GM12874 (cell line): ENCODE data around the gene SMARCD3.

Experiments
- CTCF ChIP-seq: IDR thresholded peaks from 2 replicates; pipeline ENCODE4 v1.5.1; 2011; ENCODE audit warnings: low read depth, mild to moderate bottlenecking, control low read depth, low read length, moderate library complexity; ENCODE audit not compliant: insufficient read depth

The SMARCD3 gene

GRCh38 chr7:151276666-151277590, 28.4 kb upstream of the SMARCD3 start:
- TF ChIP-seq CTCF: no peak

- TF ChIP-seq CTCF: no peak
Observed at GRCh38 chr7:151275813-151276577, 27.5 kb upstream of the SMARCD3 start.

- TF ChIP-seq CTCF: no peak
Observed at GRCh38 chr7:151274936-151275812, 26.7 kb upstream of the SMARCD3 start.

GRCh38 chr7:151274396-151274795, 25.9 kb upstream of the SMARCD3 start:
- no peak for TF ChIP-seq CTCF

- TF ChIP-seq CTCF: no peak
Observed at GRCh38 chr7:151273651-151274390, 25.3 kb upstream of the SMARCD3 start.

GRCh38 chr7:151272877-151273276, 24.4 kb upstream of the SMARCD3 start:
- TF ChIP-seq CTCF: no peak
